ENCODE data around the gene GNG3. TPM values are rescaled to one million over a fixed set of nuclear protein-coding genes. Genes with fewer than 3 reads are reported as not detected.
"Not testable (repeated sequence)": the region's sequence is repeated elsewhere in the genome, so short reads cannot be mapped to it uniquely, and the experiment has no call there.

The GNG3 gene
- total and polyA plus RNA-seq, 2 experiments from 2014 or later: 0.23 to 1.2 TPM

DNA sequence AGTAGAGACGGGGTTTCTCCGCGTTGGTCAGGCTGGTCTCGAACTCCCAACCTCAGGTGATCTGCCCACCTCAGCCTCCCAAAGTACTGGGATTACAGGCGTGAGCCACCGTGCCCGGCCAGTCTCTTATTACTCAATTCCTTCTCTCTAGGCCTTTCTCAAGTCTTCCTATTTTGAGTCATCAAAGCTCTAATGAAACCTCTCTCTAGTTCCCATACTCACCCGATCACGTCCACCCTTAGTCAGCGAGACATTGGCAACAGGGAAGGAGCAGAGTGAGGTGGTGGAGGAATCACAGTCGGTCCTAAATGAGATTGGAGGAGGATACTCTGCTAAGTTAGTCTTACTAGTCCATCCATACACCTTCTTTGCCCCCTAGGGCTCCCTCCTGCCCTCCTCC, 5.2 kb upstream of the GNG3 start:
- no peak overlapping the region for H2AFZ ChIP-seq
- TF ChIP-seq CTCF (IDR thresholded peaks at IDR 0.05; ENCODE audit: poor library complexity): no peak
- TF ChIP-seq EZH2 (IDR thresholded peaks at IDR 0.05; ENCODE audit: borderline replicate concordance): no peak
- TF ChIP-seq EZH2phosphoT487 (IDR thresholded peaks at IDR 0.05; ENCODE audit: low read depth, severe bottlenecking, unreplicated experiment): no peak
- H4K20me1 ChIP-seq (ENCODE audit: insufficient read depth, poor library complexity, severe bottlenecking): no peaks in the 10 kb centered on the region
- H3K4me1 ChIP-seq (ENCODE audit: insufficient read depth): peaks cover 16% of the 10 kb centered on the region
- no peak for DNase-seq (ENCODE audit: low spot score)
- no peak overlapping the region for H3K27ac ChIP-seq
- H3K4me3 ChIP-seq: no peak overlapping the region
- H3K4me2 ChIP-seq: no peak overlapping the region
- no peaks in the 10 kb centered on the region for H3K27me3 ChIP-seq
- no peaks in the 10 kb centered on the region for H3K9me2 ChIP-seq (replicated peaks; ENCODE audit: insufficient read depth)
- WGBS (ENCODE audit: low lambda C conversion rate, missing lambda C conversion rate): over 99% methylated on average over 11 of the region's 11 CpGs
- H3K79me2 ChIP-seq: peaks cover 15% of the 10 kb centered on the region
- H3K36me3 ChIP-seq (replicated peaks; ENCODE audit: insufficient read depth, low read depth): no peaks in the 10 kb centered on the region
- H3K9me3 ChIP-seq (ENCODE audit: low read depth): no peaks in the 10 kb centered on the region

- H3K27me3 ChIP-seq; H3K36me3 ChIP-seq (replicated peaks; ENCODE audit: insufficient read depth, low read depth); H3K4me2 ChIP-seq; H3K9me3 ChIP-seq (ENCODE audit: low read depth); H4K20me1 ChIP-seq (ENCODE audit: insufficient read depth, poor library complexity, severe bottlenecking); H3K4me3 ChIP-seq; H3K27ac ChIP-seq; H2AFZ ChIP-seq; DNase-seq (ENCODE audit: low spot score); H3K9me2 ChIP-seq (replicated peaks; ENCODE audit: insufficient read depth): not testable (repeated sequence)
- Histone ChIP-seq H3K4me1 (ENCODE audit: insufficient read depth) (peaks cover 31% of the 10 kb centered on the region), H3K79me2 (peaks cover 25% of the 10 kb centered on the region)
- WGBS (ENCODE audit: low lambda C conversion rate, missing lambda C conversion rate): 100% methylated on average over 4 of the region's 4 CpGs
Measured at GRCh38 chr11:62703921-62704320, 3.6 kb upstream of the GNG3 start.

- Histone ChIP-seq H2AFZ (peak overlapping the region; percentile 66), H4K20me1 (ENCODE audit: insufficient read depth, poor library complexity, severe bottlenecking) (no peaks in the 10 kb centered on the region), H3K9me3 (ENCODE audit: low read depth) (no peaks in the 10 kb centered on the region), H3K9me2 (replicated peaks; ENCODE audit: insufficient read depth) (no peaks in the 10 kb centered on the region), H3K27me3 (no peaks in the 10 kb centered on the region), H3K4me2 (peak overlapping the region; percentile 84), H3K4me1 (ENCODE audit: insufficient read depth) (peaks cover 37% of the 10 kb centered on the region), H3K4me3 (peak overlapping the region; percentile 35), H3K36me3 (replicated peaks; ENCODE audit: insufficient read depth, low read depth) (no peaks in the 10 kb centered on the region), H3K79me2 (peaks cover 25% of the 10 kb centered on the region), H3K27ac (peak overlapping the region; percentile 85)
- no peak for DNase-seq (ENCODE audit: low spot score)
- TF ChIP-seq EZH2phosphoT487 (IDR thresholded peaks at IDR 0.05; ENCODE audit: low read depth, severe bottlenecking, unreplicated experiment): no peak
- TF ChIP-seq EZH2 (IDR thresholded peaks at IDR 0.05; ENCODE audit: borderline replicate concordance): no peak
- no peak for TF ChIP-seq CTCF (IDR thresholded peaks at IDR 0.05; ENCODE audit: poor library complexity)
- 71% methylated on average over 7 of the region's 7 CpGs for WGBS (ENCODE audit: low lambda C conversion rate, missing lambda C conversion rate)
Measured at GRCh38 chr11:62705413-62705812, 2.1 kb upstream of the GNG3 start.

DNA sequence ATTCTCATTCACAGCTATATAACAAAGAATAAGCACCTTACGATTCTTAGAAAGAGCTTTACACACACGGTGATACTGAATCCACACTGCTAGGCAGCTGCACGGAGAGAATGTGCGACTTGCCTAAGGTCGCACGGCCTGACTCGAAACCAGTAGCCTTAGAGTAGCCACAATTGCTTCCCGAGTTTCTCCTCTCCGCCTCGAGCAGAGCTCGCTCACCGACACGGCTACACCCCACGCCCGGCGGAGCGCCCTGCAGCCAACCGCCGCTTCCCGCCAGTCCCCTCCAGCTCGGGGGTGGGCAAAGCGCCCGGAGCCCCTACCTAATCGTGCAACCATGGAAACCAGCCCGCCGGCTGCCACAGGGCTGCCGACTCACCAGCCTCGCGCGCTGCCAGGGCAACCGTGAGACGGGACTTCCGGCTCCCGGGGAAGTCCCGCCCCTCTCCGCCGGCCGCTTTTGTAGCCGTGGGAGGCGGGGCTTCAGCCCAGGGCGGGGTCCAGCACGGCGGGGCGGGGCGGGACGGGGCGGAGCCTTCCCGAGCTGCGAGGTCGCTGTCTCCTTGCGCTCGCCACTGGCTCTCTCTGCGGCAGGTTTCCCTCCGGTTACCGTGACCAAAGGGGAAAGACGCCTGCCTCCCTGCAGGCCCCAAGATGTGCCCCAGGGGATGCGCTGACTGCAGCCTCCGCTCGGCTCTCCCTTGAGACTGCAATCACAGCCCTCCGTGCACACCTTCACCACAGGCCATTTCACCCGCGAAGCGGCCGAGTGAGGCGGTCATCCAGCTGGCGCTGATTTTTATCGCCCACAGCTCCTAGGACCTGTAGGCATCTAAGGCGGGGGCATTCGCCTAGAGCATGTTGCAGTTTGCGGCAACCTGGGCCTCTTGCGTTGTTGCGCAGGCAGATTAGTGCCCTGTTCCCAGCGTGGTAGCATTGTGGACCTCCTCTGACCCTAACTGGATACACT, 1.3 kb upstream of the GNG3 start:
- peak overlapping the region; percentile 85 for H3K4me2 ChIP-seq
- peaks cover 37% of the 10 kb centered on the region for H3K4me1 ChIP-seq (ENCODE audit: insufficient read depth)
- no peaks in the 10 kb centered on the region for H3K36me3 ChIP-seq (replicated peaks; ENCODE audit: insufficient read depth, low read depth)
- peaks cover 25% of the 10 kb centered on the region for H3K79me2 ChIP-seq
- no peaks in the 10 kb centered on the region for H3K9me3 ChIP-seq (ENCODE audit: low read depth)
- no peaks in the 10 kb centered on the region for H3K9me2 ChIP-seq (replicated peaks; ENCODE audit: insufficient read depth)
- peak; percentile 99 for DNase-seq (ENCODE audit: low spot score)
- TF ChIP-seq EZH2phosphoT487 (IDR thresholded peaks at IDR 0.05; ENCODE audit: low read depth, severe bottlenecking, unreplicated experiment) (no peak), CTCF (IDR thresholded peaks at IDR 0.05; ENCODE audit: poor library complexity) (no peak), EZH2 (IDR thresholded peaks at IDR 0.05; ENCODE audit: borderline replicate concordance) (no peak)
- peak overlapping the region; percentile 35 for H3K4me3 ChIP-seq
- no peaks in the 10 kb centered on the region for H3K27me3 ChIP-seq
- WGBS (ENCODE audit: low lambda C conversion rate, missing lambda C conversion rate): 4% methylated on average over 64 of the region's 73 CpGs
- peak overlapping the region; percentile 85 for H3K27ac ChIP-seq
- H2AFZ ChIP-seq: peak overlapping the region; percentile 66
- H4K20me1 ChIP-seq (ENCODE audit: insufficient read depth, poor library complexity, severe bottlenecking): no peaks in the 10 kb centered on the region
